GM18526 (cell line): ENCODE measurements around the gene HBA2.

ENCODE experiments used
- POLR2A ChIP-seq: IDR thresholded peaks from 3 replicates; pipeline ENCODE4 v1.6.1; 2011; ENCODE audit not compliant: insufficient read length; ENCODE audit errors: extremely low read depth

Gene HBA2

DNA sequence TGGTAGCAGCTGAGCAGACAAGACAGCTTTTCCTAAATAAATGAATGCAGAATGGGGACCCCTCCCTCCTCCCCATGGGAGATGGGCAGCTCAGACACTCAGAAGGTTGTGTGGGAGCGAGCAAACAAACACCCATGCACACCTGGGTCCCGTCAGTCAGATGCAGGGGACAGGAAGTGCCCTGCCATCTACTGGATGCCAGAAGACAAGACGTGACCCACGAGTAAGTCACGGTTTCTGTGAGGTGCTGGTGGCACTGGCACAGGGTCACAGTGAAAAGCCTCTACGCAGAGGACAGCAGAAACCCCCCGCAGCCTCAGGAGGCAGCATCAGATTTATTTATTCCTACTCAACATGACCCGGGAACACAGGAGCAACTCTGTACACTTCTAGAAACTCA is 16.0 kb downstream of the HBA2 start:
- no peak for TF ChIP-seq POLR2A

DNA sequence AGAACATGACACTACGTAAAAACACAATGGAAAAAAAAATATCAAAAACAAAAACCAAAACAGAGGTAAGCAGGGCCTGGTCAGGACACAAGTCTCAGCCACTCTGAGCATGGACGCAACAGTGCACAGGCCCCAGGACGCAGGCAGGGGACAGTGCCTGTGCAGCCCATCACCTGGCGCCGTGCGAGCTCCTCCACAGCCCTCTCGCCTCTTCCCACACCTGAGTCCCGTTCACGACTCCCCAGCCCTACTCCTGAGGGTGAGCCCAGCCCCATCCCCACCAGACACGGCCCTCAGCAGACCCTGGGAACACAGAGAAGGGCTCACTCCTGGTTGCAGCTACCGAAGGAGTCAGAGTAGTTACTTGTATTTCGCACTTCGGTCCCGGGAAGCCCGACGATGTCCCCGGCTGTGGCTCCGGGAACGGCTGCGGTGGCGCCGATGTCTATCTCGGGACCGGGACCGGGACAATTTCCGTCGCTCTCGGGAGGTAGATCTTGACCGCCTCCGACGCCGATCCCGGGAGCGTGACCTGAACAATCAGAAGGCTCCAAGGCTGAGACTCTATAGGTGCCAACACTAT is 17.0 kb downstream of the HBA2 start:
- TF ChIP-seq POLR2A: no peak

DNA sequence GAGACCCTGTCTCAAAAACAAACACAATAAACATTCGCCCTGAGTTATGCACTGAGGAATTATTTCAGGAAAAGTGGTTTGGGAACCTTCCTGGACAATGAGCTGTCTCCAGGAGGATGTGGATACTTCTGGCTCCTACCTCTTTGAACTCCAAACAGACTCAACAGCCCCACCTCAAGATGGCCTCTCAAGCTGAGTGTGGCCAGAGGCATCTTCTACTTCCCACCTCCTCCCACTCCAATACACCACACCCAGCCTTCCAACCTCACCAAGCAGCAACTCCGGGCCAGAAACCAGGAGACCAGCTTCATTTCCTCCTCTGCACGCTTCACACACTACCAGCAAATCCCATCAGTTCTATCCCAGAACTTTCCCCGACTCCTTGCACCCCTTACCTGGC is 19.2 kb downstream of the HBA2 start:
- TF ChIP-seq POLR2A: no peak

DNA sequence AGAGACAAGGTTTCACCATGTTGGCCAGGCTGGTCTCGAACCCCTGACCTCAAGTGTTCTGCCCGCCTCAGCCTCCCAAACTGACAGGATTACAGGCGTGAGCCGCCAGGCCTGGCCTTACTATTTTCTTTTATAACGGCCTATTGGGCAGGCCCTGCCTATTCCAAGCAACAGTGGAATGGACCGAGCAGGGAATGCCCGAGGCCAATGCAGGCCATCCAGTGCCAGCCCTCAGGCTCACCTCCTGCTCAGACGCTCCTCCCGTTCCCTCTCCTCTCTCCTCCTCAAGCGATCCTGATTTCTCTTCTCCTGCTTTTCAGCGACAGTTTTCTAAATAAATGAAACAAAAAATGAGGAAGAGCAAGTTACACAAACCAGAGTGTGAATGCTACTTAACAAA is 20.0 kb downstream of the HBA2 start:
- no peak for TF ChIP-seq POLR2A

DNA sequence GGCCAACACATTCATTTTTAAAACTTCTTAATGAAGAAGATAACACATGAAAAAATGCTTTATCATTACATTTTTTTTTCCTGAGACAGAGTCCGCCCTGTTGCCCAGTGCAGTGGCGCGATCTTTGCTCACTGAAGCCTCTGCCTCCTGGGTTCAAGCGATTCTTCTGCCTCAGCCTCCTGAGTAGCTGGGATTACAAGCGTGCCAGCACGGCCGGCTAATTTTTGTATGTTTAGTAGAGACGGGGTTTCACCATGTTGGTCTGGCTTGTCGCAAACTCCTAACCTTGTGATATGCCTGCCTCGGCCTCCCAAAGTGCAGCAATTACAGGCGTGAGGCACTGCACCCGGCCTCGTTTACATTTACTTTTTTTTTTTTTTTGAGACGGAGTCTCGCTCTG is 20.8 kb downstream of the HBA2 start:
- TF ChIP-seq POLR2A: no peak

DNA sequence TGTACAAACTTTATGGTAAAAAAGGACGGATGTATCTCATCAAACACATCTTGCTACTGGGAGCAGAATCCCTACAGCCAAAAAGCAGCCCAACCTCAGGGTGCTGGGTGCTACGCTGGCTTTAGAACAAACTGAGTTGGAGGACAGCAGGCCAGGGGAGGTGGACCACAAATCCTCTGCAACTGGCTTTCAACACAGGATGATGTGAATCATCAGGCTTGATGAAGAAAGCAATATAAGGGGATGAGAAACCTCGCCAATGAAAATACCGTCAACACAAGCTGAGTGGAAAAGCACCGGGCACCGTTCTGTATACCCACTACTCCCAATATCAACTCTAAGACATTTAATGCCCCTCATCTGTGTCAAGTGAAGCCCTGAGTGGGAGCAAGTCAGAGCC is 21.8 kb downstream of the HBA2 start:
- TF ChIP-seq POLR2A: no peak

DNA sequence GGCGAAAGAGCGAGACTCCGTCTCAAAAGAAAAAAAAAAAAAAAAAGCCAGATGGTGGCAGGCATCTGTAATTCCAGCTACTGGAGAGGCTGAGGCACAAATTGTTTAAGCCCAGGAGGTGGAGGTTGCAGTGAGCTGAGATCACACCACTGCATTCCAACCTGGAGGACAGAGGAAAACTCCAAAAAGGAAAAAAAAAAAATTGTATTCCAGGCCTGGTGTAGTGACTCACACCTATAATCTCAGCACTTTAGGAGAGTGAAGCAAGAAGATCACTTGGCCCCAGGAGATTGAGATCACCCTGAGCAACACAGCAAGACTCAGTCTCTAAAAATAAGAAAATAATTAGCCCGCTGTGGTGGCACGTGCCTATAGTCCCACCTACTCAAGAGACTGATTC is 27.7 kb downstream of the HBA2 start:
- no peak for TF ChIP-seq POLR2A

DNA sequence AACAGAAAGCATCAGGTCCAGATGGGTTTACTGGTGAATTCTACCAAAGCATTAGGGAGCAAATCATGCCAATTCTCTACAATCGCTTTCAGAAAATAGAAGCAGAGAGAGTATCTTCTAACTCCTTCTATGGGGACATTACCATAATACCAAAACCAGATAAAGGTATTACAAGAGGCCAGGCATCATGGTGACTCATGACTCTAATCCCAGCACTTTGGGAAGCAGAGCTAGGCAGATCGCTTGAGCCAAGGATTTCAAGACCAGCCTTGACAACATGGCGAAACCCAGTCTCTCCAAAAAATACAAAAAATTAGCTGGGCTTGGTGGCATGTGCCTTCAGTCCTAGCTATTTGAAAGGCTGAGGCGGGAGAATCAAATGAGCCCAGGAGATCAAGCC is 30.6 kb downstream of the HBA2 start:
- TF ChIP-seq POLR2A: no peak

DNA sequence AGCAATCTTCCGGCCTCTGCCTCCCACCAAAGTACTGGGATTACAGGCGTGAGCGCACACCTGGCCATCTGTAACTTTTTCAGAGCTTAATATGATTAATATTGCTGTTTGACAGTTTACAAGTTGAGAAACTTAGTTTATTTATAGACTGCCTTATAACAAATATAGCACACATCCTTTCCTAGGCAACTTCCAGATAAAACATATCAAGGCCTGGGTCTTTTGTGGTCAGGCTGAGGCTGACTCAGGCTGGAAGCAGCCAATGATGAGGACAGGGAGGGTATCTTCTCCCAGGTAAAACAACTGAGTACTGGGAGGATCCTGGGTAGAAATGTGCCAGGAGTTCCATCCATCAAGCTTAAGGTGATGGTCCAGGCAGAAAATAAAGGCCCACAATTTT is 40.3 kb downstream of the HBA2 start:
- TF ChIP-seq POLR2A: no peak

DNA sequence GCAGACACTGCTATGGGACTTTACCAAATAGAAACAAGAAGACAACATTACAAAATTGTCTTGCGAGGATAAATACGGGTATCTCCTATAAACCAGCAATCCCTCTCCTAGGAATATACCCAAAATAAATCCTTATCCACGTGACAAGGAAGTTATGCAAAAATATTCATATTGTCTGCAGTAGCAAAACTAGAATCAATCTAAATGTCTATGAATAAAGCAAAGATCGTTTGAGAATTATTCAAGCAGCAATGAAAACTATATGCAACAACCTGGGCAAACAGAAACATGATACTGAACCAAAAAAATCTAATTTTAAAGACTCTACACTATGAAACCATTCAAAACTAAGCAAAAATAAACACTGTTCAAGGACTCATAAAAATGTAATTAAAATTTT is 47.3 kb downstream of the HBA2 start:
- no peak for TF ChIP-seq POLR2A
